ENCODE results near the gene ARHGAP15. TPM values are rescaled to one million over a fixed set of nuclear protein-coding genes. Genes with fewer than 3 reads are reported as not detected.

ARHGAP15 gene
- total and polyA plus RNA-seq, 3 donors from 2014 or later, result 2.2 to 15.0 (median 7.7) TPM

- Histone ChIP-seq H3K27ac (no peak overlapping the region), H3K4me1 (no peaks in the 10 kb centered on the region), H3K9me3 (no peaks in the 10 kb centered on the region), H3K36me3 (ENCODE audit: low read depth, missing control alignments) (no peaks in the 10 kb centered on the region), H3K27me3 (no peaks in the 10 kb centered on the region), H3K4me3 (no peak overlapping the region)
- DNase-seq, result no peak
- TF ChIP-seq POLR2A (IDR thresholded peaks at IDR 0.05) (no peak), CTCF (IDR thresholded peaks at IDR 0.05) (no peak)
- 70 to 71% methylated on average over 5 of the region's 5 CpGs for WGBS, 2 donors
- intact Hi-C loops (cut with DNase I; ENCODE audit: low total_unique reads), result no loop called here
Observed at GRCh38 chr2:143802871-143803650, 673.8 kb downstream of the ARHGAP15 start.

- Histone ChIP-seq H3K27me3 (no peaks in the 10 kb centered on the region), H3K36me3 (ENCODE audit: low read depth, missing control alignments) (no peaks in the 10 kb centered on the region), H3K4me1 (no peaks in the 10 kb centered on the region), H3K27ac (no peak overlapping the region), H3K4me3 (no peak overlapping the region), H3K9me3 (no peaks in the 10 kb centered on the region)
- TF ChIP-seq POLR2A (IDR thresholded peaks at IDR 0.05) (no peak), CTCF (IDR thresholded peaks at IDR 0.05) (no peak)
- 32 to 47% methylated on average over 3 of the region's 3 CpGs for WGBS, 2 donors
- DNase-seq, result no peak
- intact Hi-C loops (cut with DNase I; ENCODE audit: low total_unique reads), result no loop called here
Observed at GRCh38 chr2:143803936-143804335, 674.7 kb downstream of the ARHGAP15 start.

- DNase-seq, result no peak
- H3K27me3 ChIP-seq, result no peaks in the 10 kb centered on the region
- no peaks in the 10 kb centered on the region for H3K36me3 ChIP-seq (ENCODE audit: low read depth, missing control alignments)
- TF ChIP-seq CTCF (IDR thresholded peaks at IDR 0.05) (no peak), POLR2A (IDR thresholded peaks at IDR 0.05) (no peak)
- no peaks in the 10 kb centered on the region for H3K4me1 ChIP-seq
- no peaks in the 10 kb centered on the region for H3K9me3 ChIP-seq
- H3K27ac ChIP-seq, result no peak overlapping the region
- H3K4me3 ChIP-seq, result no peak overlapping the region
- intact Hi-C loops (cut with DNase I; ENCODE audit: low total_unique reads), result no loop called here
Observed at GRCh38 chr2:143805666-143806065, 676.4 kb downstream of the ARHGAP15 start.

- intact Hi-C loops (cut with DNase I; ENCODE audit: low total_unique reads), result no loop called here
- Histone ChIP-seq H3K9me3 (no peaks in the 10 kb centered on the region), H3K4me3 (no peak overlapping the region), H3K27ac (no peak overlapping the region), H3K36me3 (ENCODE audit: low read depth, missing control alignments) (no peaks in the 10 kb centered on the region), H3K4me1 (no peaks in the 10 kb centered on the region), H3K27me3 (no peaks in the 10 kb centered on the region)
- WGBS, 2 donors, result 92 to 96% methylated on average over 1 of the region's 1 CpG
- TF ChIP-seq CTCF (IDR thresholded peaks at IDR 0.05), result no peak
- no peak for TF ChIP-seq POLR2A (IDR thresholded peaks at IDR 0.05)
- DNase-seq, result no peak
Observed at GRCh38 chr2:143807192-143807591, 678.0 kb downstream of the ARHGAP15 start.

GRCh38 chr2:143807671-143808070 lies 678.5 kb downstream of the ARHGAP15 start:
- intact Hi-C loops (cut with DNase I; ENCODE audit: low total_unique reads), result no loop called here
- Histone ChIP-seq H3K36me3 (ENCODE audit: low read depth, missing control alignments) (no peaks in the 10 kb centered on the region), H3K9me3 (no peaks in the 10 kb centered on the region), H3K27ac (no peak overlapping the region), H3K4me1 (no peaks in the 10 kb centered on the region), H3K4me3 (no peak overlapping the region), H3K27me3 (no peaks in the 10 kb centered on the region)
- TF ChIP-seq CTCF (IDR thresholded peaks at IDR 0.05), result no peak
- TF ChIP-seq POLR2A (IDR thresholded peaks at IDR 0.05), result no peak
- no peak for DNase-seq
- 97 to 100% methylated on average over 1 of the region's 1 CpG for WGBS, 2 donors
